MCF 10A (cell line): ENCODE data around the gene KIAA1755. TPM values are rescaled to one million over a fixed set of nuclear protein-coding genes. Genes with fewer than 3 reads are reported as not detected.
A peak's percentile ranks its signal among the peaks of the same experiment; 100 is the strongest.

Source experiments
- BruUV-seq: library from RNA; stranded (reverse); fragments of 400-500 nt; replicated peaks from 2 replicates; lab custom pipeline; 2021; lab: Mats Ljungman, UMichigan
- CTCF ChIA-PET: fragments of 300-600 bp; sonication (Branson Sonifier 250); formaldehyde crosslinking; extraction: SDS; loops from one replicate; lab custom pipeline; 2021; ENCODE audit warnings: antibody characterized with exemption, inconsistent platforms; lab: Yijun Ruan, JAX
- POLR2A ChIA-PET: fragments of 300-600, 350-650 bp; sonication (Branson Sonifier 250); formaldehyde crosslinking; extraction: SDS; loops from one replicate; lab custom pipeline; 2020; ENCODE audit warnings: antibody characterized with exemption, inconsistent platforms; lab: Yijun Ruan, JAX
- DNase-seq: peaks from one replicate; pipeline ENCODE4 v3.0.0-alpha.2; 2018; ENCODE audit not compliant: unreplicated experiment
- H3K27ac Mint-ChIP-seq: one replicate; pipeline ENCODE4 v1.8.0; 2022; ENCODE audit warnings: mild to moderate bottlenecking, low read depth, mixed read lengths; ENCODE audit not compliant: unreplicated experiment
- H3K27me3 Mint-ChIP-seq: one replicate; pipeline ENCODE4 v1.8.0; 2022; ENCODE audit warnings: mixed read lengths; ENCODE audit not compliant: insufficient read depth, unreplicated experiment
- H3K36me3 Mint-ChIP-seq: one replicate; pipeline ENCODE4 v1.8.0; 2022; ENCODE audit warnings: mild to moderate bottlenecking, moderate library complexity, mixed read lengths; ENCODE audit not compliant: insufficient read depth, unreplicated experiment
- H3K4me1 Mint-ChIP-seq: one replicate; pipeline ENCODE4 v1.8.0; 2022; ENCODE audit warnings: mixed read lengths; ENCODE audit not compliant: insufficient read depth, unreplicated experiment
- H3K4me3 Mint-ChIP-seq: one replicate; pipeline ENCODE4 v1.8.0; 2022; ENCODE audit warnings: mild to moderate bottlenecking, moderate library complexity, mixed read lengths; ENCODE audit not compliant: unreplicated experiment
- H3K9me3 Mint-ChIP-seq: one replicate; pipeline ENCODE4 v1.8.0; 2022; ENCODE audit warnings: mixed read lengths; ENCODE audit not compliant: unreplicated experiment
- intact Hi-C: fragments of 100-400 bp; cut with micrococcal nuclease; formaldehyde crosslinking; loops from 2 replicates; pipeline ENCODE4 v1.14.1; 2022
- total RNA-seq: library from RNA; stranded (reverse); gene quantifications from 2 replicates; pipeline ENCODE4 v1.2.3, GENCODE V29; 2022
- TF ChIP-seq, protein P1 (sequence below): fragments of 200-600 bp; IDR thresholded peaks from one replicate; pipeline ENCODE4 v1.8.0; 2022; ENCODE audit warnings: antibody characterized with exemption, mild to moderate bottlenecking; ENCODE audit not compliant: unreplicated experiment

KIAA1755 gene
- total RNA-seq, 1 experiment from 2014 or later, result not detected

DNA sequence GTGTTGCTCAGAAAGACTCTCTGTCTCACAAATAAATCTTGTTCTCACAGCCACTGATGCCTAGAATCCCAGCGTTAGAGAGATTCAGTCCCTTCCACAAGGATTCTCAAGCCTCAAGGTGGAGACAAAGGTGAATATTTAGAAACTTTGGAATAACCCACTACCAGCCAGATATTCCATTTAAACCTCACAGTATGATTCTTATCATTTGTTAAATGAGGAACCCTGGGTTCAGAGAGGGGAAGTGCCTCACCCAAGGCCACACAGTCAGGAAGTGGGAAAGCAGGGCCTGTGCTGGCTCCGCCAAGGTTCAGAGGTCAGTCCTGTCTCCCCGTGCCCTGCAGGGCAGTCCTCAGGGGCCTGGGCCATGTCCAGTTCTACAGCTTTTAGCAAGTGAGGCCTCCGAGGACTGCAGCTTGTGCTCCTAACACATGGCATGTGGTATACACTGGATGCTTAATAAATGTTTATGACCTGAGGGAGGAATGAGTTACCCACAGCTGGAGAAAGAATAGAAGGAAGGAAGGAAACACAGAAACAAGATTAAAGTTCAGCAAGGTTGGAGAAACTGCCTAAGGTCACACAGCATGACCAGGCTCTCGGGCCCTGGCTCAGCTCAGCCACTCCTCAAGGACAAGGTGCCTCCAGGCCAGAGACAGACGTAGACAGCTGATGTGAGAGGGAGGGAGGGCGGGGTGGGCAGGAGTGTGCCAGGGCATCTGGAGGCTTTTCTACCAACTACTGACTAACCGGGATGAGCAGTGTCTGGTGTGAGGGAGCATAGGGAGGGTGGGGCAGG, 91.5 kb downstream of the KIAA1755 start:
- peaks cover 64% of the 10 kb centered on the region for H3K4me1 Mint-ChIP-seq
- TF ChIP-seq, protein P1, sequence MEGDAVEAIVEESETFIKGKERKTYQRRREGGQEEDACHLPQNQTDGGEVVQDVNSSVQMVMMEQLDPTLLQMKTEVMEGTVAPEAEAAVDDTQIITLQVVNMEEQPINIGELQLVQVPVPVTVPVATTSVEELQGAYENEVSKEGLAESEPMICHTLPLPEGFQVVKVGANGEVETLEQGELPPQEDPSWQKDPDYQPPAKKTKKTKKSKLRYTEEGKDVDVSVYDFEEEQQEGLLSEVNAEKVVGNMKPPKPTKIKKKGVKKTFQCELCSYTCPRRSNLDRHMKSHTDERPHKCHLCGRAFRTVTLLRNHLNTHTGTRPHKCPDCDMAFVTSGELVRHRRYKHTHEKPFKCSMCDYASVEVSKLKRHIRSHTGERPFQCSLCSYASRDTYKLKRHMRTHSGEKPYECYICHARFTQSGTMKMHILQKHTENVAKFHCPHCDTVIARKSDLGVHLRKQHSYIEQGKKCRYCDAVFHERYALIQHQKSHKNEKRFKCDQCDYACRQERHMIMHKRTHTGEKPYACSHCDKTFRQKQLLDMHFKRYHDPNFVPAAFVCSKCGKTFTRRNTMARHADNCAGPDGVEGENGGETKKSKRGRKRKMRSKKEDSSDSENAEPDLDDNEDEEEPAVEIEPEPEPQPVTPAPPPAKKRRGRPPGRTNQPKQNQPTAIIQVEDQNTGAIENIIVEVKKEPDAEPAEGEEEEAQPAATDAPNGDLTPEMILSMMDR, result no peak
- intact Hi-C loops, result loop anchor here (1.0 to 10.0 kb wide), 4 partner anchors 24 to 158 kb away; no protein-coding TSS in a partner anchor
- H3K27ac Mint-ChIP-seq, result peak overlapping the region; percentile 56
- no peaks in the 10 kb centered on the region for H3K27me3 Mint-ChIP-seq
- no peaks in the 10 kb centered on the region for H3K9me3 Mint-ChIP-seq
- H3K36me3 Mint-ChIP-seq, result no peaks in the 10 kb centered on the region
- DNase-seq, result peak; percentile 55
- CTCF ChIA-PET, result interaction anchor here (0.5 to 8.8 kb wide), 10 partner anchors 12 to 262 kb away, joined by 3 to 146 read pairs (median 5); no protein-coding TSS in a partner anchor
- H3K4me3 Mint-ChIP-seq, result no peak overlapping the region
- POLR2A ChIA-PET, result interaction anchor here (1.1 to 3.3 kb wide), 5 partner anchors 9 to 52 kb away, joined by 3 to 17 read pairs (median 3); no protein-coding TSS in a partner anchor
- BruUV-seq, result no TSS peak

DNA sequence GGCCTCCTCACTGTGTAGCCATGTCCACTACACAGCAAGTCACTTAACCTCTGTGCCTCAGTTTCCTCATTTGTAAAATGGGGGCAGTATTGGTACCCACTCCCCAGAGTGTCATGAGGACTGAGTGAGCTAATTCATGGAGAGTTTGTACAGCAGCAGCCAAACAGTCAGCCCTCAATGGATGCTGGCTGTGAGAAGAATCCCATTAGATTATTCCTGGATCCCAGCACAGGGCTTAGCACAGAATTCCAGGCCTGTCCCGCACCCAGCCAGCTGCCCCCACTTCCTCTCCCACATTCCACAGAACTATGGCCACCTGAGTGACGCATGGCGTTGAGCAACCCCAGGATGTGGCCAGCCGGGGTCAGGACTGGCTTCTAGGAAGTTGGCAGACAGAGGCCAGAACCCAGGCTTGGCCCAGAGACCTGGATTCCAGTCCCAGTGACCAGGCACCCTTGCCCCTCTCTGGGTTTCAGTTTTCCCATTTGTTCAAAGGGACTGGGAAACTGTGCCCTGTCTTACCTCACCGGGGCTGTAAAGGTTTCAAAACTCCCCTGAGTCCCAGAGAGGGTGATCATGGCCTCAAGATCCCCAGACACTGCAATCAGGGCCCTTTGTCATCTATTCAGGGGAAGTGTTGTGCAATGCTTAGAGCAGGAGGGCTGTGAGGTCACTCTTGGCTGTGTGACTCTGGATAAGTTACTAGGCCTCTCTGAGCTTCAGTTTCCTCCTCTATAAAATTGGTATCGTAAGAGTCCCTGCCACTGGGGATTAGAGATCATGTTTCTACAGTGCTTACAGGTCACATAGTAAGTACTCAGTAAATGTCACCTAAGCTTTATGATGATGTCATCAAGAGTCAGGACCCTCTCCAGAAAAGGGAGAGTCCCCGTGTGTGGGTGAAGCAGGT, 92.4 kb downstream of the KIAA1755 start:
- no peaks in the 10 kb centered on the region for H3K36me3 Mint-ChIP-seq
- intact Hi-C loops, result loop anchor here (1.0 to 10.0 kb wide), 4 partner anchors 23 to 159 kb away; no protein-coding TSS in a partner anchor
- no peaks in the 10 kb centered on the region for H3K9me3 Mint-ChIP-seq
- no peak overlapping the region for H3K4me3 Mint-ChIP-seq
- ChIA-PET CTCF (interaction anchor here (0.6 to 8.8 kb wide), 18 partner anchors 11 to 263 kb away, joined by 3 to 146 read pairs (median 4); no protein-coding TSS in a partner anchor), POLR2A (interaction anchor here (1.1 to 3.3 kb wide), 7 partner anchors 8 to 58 kb away, joined by 3 to 17 read pairs (median 5); no protein-coding TSS in a partner anchor)
- peak overlapping the region; percentile 56 for H3K27ac Mint-ChIP-seq
- BruUV-seq, result no TSS peak
- H3K27me3 Mint-ChIP-seq, result no peaks in the 10 kb centered on the region
- peaks cover 55% of the 10 kb centered on the region for H3K4me1 Mint-ChIP-seq
- TF ChIP-seq, protein P1, result no peak
- peak; percentile 95 for DNase-seq

DNA sequence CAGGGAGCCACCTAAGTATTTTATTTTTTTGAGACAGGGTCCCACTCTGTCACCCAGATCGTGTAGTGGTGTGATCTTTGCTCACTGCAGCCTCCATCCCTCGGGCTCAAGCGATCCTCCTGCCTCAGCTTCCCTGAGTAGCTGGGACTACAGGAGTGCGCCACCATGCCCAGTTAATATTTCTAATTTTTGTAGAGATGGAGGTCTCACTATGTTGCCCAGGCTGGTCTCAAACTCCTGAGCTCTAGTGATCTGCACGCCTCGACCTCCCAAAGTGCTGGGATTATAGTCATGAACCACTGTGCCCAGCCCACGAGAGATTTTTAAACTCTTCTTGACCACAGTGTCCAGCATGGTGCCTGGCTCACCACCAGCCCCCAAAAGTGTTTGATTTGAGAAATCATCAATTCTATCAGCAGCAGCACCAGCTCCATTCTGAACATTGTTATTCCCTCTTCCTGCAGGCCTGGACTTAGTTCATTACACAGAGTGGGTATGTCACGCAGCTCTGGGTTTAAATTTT, 93.1 kb downstream of the KIAA1755 start:
- no peak for DNase-seq
- intact Hi-C loops, result loop anchor here (5.0 to 10.0 kb wide), 2 partner anchors 53 to 160 kb away; no protein-coding TSS in a partner anchor
- POLR2A ChIA-PET, result interaction anchor here (0.6 to 3.3 kb wide), 9 partner anchors 14 to 103 kb away, joined by 3 to 17 read pairs (median 4); no protein-coding TSS in a partner anchor
- peak overlapping the region; percentile 56 for H3K27ac Mint-ChIP-seq
- peaks cover 49% of the 10 kb centered on the region for H3K4me1 Mint-ChIP-seq
- no peaks in the 10 kb centered on the region for H3K27me3 Mint-ChIP-seq
- TF ChIP-seq, protein P1, result no peak
- no peaks in the 10 kb centered on the region for H3K9me3 Mint-ChIP-seq
- BruUV-seq, result no TSS peak
- H3K36me3 Mint-ChIP-seq, result no peaks in the 10 kb centered on the region
- CTCF ChIA-PET, result interaction anchor here (0.7 to 8.8 kb wide), 14 partner anchors 10 to 605 kb away, joined by 3 to 146 read pairs (median 4); no protein-coding TSS in a partner anchor
- no peak overlapping the region for H3K4me3 Mint-ChIP-seq
